Keratinocyte (primary cell): ENCODE data around the gene MRPL38.

ENCODE experiments used
- CTCF ChIP-seq, 3 experiments: IDR thresholded peaks in 1 of 3; conservative IDR thresholded peaks in 1 of 3; optimal IDR thresholded peaks in 1 of 3; 2 replicates in 2 of 3; 3 replicates in 1 of 3; pipeline versions ENCODE3 to v1.5.1; 2011; ENCODE audit warnings: low read length in 3 of 3, mild to moderate bottlenecking in 3 of 3, moderate library complexity in 2 of 3, control low read depth in 1 of 3, inconsistent platforms in 1 of 3; ENCODE audit not compliant: insufficient read depth in 2 of 3; ENCODE audit errors: extremely low read depth in 1 of 3
- EZH2 ChIP-seq: IDR thresholded peaks from one replicate; pipeline ENCODE4 v1.6.1; 2012; ENCODE audit warnings: inconsistent platforms, mild to moderate bottlenecking, low read length, moderate library complexity

GRCh38 chr17:75898791-75899190, 5.9 kb downstream of the MRPL38 start:
- TF ChIP-seq CTCF (optimal IDR thresholded peaks at IDR 0.05 in 1 of 3, IDR thresholded peaks at IDR 0.05 in 1 of 3, conservative IDR thresholded peaks at IDR 0.05 in 1 of 3; ENCODE audit: extremely low read depth in 1 of 3, insufficient read depth in 2 of 3, low read length in 3 of 3), result no peak
- TF ChIP-seq EZH2, result no peak
